Suprapubic skin (tissue), 3 donors: Measurements from ENCODE around the gene RNF32.

ENCODE experiments used
- POLR2A ChIP-seq, 2 donors: fragments of 450-650 bp; IDR thresholded peaks; one replicate each; pipeline ENCODE4 v1.6.1; 2017; ENCODE audit warnings: antibody characterized with exemption in 2 of 2, mild to moderate bottlenecking in 2 of 2, moderate library complexity in 2 of 2
- TF ChIP-seq, protein P1 (sequence below), 2 donors: fragments of 200-600 bp in 1 of 2; fragments of 450-650 bp in 1 of 2; sonication (generic) in 1 of 2; IDR thresholded peaks; one replicate each; pipeline ENCODE4 v1.5.1; 2016 to 2019; ENCODE audit warnings: antibody characterized with exemption in 2 of 2, mild to moderate bottlenecking in 1 of 2, moderate library complexity in 1 of 2

DNA sequence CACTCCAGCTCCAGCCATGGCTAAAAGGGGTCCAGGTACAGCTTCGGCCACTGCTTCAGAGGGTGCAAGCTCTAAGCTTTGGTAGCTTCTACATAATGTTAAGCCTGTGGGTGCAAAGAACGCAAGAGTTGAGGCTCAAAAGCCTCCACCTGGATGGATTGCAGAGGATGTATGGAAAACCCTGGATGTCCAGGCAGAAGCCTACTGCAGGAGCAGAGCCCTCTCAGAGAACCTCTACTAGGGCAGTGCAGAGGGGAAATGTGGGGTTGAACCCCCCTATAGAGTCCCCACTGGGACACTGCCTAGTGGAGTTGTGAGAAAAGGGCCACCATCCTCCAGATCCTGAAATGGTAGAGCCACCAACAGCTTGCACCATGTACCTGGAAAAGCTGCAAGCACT is 10.7 kb upstream of the RNF32 start:
- TF ChIP-seq, protein P1, sequence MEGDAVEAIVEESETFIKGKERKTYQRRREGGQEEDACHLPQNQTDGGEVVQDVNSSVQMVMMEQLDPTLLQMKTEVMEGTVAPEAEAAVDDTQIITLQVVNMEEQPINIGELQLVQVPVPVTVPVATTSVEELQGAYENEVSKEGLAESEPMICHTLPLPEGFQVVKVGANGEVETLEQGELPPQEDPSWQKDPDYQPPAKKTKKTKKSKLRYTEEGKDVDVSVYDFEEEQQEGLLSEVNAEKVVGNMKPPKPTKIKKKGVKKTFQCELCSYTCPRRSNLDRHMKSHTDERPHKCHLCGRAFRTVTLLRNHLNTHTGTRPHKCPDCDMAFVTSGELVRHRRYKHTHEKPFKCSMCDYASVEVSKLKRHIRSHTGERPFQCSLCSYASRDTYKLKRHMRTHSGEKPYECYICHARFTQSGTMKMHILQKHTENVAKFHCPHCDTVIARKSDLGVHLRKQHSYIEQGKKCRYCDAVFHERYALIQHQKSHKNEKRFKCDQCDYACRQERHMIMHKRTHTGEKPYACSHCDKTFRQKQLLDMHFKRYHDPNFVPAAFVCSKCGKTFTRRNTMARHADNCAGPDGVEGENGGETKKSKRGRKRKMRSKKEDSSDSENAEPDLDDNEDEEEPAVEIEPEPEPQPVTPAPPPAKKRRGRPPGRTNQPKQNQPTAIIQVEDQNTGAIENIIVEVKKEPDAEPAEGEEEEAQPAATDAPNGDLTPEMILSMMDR (IDR thresholded peaks at IDR 0.05): no peak
- no peak for TF ChIP-seq POLR2A (IDR thresholded peaks at IDR 0.05)
